Type B pancreatic cell (in vitro differentiated cells): Measurements from ENCODE around the gene BUB1B. TPM values are rescaled to one million over a fixed set of nuclear protein-coding genes. Genes with fewer than 3 reads are reported as not detected.
"Not testable (repeated sequence)": the region's sequence is repeated elsewhere in the genome, so short reads cannot be mapped to it uniquely, and the experiment has no call there.

Source experiments
- DNase-seq: peaks from one replicate; pipeline ENCODE4 v3.0.0; 2021; ENCODE audit warnings: mixed read lengths; ENCODE audit not compliant: unreplicated experiment; ENCODE audit errors: extremely low spot score
- H3K27ac Mint-ChIP-seq: 2 replicates; pipeline ENCODE4 v1.8.0; 2021; ENCODE audit warnings: mild to moderate bottlenecking, mixed read lengths
- H3K27me3 Mint-ChIP-seq: 2 replicates; pipeline ENCODE4 v1.8.0; 2021; ENCODE audit warnings: mixed read lengths
- H3K36me3 Mint-ChIP-seq: 2 replicates; pipeline ENCODE4 v1.8.0; 2021; ENCODE audit warnings: mixed read lengths
- H3K4me1 Mint-ChIP-seq: one replicate; pipeline ENCODE4 v1.8.0; 2021; ENCODE audit warnings: mixed read lengths; ENCODE audit not compliant: unreplicated experiment
- H3K4me3 Mint-ChIP-seq: 2 replicates; pipeline ENCODE4 v1.8.0; 2021; ENCODE audit warnings: mild to moderate bottlenecking, mixed read lengths
- H3K9me3 Mint-ChIP-seq: 2 replicates; pipeline ENCODE4 v1.8.0; 2021; ENCODE audit warnings: mixed read lengths
- total RNA-seq: library from RNA; stranded (reverse); gene quantifications from 2 replicates; pipeline ENCODE4 v1.2.1, GENCODE V29; 2021; ENCODE audit warnings: low replicate concordance
- TF ChIP-seq, protein P1 (sequence below): fragments of 200-600 bp; sonication (generic); conservative IDR thresholded peaks from 2 replicates; pipeline ENCODE4 v1.5.0; 2021; ENCODE audit warnings: antibody characterized with exemption, mild to moderate bottlenecking

BUB1B gene
- total RNA-seq, 1 donor from 2014 or later: 69.5 TPM

DNA sequence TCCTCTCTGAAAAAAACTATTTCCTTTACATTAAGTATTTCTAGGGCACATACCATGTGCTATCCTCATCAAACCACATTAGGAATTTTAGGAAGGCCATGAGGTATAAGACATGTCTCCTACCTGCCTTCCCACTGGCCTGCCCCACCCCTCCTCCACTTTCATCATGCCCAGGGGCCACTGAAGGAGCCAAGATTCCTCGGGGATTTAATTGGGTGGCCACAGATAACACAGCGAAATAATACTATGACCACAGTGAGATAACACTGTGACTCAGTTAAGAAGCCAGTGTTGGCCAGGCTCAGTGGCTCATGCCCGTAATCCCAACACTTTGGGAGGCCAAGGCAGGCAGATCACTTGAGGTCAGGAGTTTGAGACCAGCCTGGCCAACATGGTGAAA lies 42.4 kb upstream of the BUB1B start:
- no peak overlapping the region for H3K27ac Mint-ChIP-seq
- no peaks in the 10 kb centered on the region for H3K36me3 Mint-ChIP-seq
- DNase-seq: no peak
- no peaks in the 10 kb centered on the region for H3K9me3 Mint-ChIP-seq
- no peaks in the 10 kb centered on the region for H3K27me3 Mint-ChIP-seq
- TF ChIP-seq, protein P1, sequence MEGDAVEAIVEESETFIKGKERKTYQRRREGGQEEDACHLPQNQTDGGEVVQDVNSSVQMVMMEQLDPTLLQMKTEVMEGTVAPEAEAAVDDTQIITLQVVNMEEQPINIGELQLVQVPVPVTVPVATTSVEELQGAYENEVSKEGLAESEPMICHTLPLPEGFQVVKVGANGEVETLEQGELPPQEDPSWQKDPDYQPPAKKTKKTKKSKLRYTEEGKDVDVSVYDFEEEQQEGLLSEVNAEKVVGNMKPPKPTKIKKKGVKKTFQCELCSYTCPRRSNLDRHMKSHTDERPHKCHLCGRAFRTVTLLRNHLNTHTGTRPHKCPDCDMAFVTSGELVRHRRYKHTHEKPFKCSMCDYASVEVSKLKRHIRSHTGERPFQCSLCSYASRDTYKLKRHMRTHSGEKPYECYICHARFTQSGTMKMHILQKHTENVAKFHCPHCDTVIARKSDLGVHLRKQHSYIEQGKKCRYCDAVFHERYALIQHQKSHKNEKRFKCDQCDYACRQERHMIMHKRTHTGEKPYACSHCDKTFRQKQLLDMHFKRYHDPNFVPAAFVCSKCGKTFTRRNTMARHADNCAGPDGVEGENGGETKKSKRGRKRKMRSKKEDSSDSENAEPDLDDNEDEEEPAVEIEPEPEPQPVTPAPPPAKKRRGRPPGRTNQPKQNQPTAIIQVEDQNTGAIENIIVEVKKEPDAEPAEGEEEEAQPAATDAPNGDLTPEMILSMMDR: no peak
- H3K4me3 Mint-ChIP-seq: no peak overlapping the region
- peaks cover 15% of the 10 kb centered on the region for H3K4me1 Mint-ChIP-seq

DNA sequence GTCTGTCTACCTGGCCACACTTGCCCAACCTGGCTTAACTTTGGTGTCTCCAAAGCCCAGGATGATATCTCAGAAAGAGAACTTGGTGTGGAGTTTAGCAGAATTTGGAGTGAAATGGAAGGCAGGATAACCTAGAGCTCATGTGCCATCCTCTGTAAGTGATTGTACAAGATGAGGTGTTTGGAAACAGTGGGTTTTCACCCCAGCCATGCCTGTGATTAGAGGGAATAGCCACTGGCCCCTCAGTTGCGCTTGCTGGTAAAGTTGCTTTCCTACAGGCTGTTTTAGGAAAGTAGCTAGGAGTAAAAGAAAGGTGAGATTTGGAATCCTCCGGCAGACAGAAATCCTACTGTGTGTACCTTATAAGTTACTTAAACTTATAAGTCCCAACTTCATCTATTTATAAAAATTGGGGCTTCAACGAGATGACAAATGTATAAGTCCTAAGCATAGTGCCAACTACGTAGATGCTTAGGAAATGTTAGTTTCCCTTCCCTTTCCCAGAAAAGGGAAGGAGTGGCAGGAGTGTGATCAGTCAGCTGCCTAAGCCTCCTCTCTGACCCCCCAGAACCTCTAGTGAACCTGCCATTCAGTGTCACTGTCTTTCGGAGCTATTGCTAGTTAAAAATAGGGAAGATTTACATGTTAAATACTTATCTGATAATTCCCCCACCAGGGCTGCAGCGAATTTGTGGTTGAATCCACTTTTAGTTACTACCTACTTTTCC lies 38.8 kb upstream of the BUB1B start:
- no peak for DNase-seq
- TF ChIP-seq, protein P1: no peak
- H3K27me3 Mint-ChIP-seq: no peaks in the 10 kb centered on the region
- H3K9me3 Mint-ChIP-seq: no peaks in the 10 kb centered on the region
- H3K36me3 Mint-ChIP-seq: no peaks in the 10 kb centered on the region
- H3K4me1 Mint-ChIP-seq: peaks cover 7% of the 10 kb centered on the region
- H3K27ac Mint-ChIP-seq: no peak overlapping the region
- no peak overlapping the region for H3K4me3 Mint-ChIP-seq

DNA sequence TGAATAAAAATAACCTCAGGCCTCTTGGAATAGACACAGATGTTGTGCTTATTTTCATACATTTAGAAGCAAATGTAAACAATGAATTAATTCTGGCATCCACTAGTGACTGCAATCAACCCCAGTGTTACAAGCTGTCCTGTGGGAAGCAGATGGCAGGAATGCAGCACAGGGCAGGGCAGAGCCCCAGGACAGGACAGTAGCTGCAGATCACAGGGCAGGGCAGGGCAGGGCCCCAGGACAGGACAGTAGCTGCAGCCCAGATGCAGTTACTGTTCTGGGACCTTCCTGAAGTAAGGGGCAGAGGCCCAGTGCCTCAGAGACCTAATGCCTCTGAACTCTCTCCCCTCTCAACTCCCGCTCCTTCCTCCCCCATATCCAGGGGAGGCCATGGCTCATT lies 37.9 kb upstream of the BUB1B start:
- not testable (repeated sequence) for H3K9me3 Mint-ChIP-seq, H3K4me3 Mint-ChIP-seq, H3K27me3 Mint-ChIP-seq, H3K36me3 Mint-ChIP-seq, H3K27ac Mint-ChIP-seq, DNase-seq, H3K4me1 Mint-ChIP-seq

DNA sequence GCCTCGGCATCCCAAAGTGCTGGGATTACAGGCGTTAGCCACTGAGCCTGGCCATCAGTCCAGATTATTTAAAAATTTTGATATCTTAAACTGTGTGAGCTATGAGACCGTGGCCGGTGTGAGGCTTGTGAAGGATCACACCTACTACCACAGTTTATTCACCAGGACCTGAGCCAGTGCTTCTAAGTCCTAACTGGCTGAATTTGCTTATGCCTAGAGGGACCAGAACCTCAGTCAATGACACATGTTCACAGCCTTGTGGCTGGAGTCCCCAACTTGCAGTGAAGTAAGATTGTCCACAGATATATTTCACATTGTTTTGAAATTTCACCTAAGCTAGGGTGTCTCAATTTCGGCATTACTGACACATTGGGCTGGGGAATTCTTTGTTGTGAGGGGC lies 37.0 kb upstream of the BUB1B start:
- H3K9me3 Mint-ChIP-seq, H3K27ac Mint-ChIP-seq, H3K27me3 Mint-ChIP-seq, H3K36me3 Mint-ChIP-seq, DNase-seq, H3K4me3 Mint-ChIP-seq, H3K4me1 Mint-ChIP-seq: not testable (repeated sequence)

DNA sequence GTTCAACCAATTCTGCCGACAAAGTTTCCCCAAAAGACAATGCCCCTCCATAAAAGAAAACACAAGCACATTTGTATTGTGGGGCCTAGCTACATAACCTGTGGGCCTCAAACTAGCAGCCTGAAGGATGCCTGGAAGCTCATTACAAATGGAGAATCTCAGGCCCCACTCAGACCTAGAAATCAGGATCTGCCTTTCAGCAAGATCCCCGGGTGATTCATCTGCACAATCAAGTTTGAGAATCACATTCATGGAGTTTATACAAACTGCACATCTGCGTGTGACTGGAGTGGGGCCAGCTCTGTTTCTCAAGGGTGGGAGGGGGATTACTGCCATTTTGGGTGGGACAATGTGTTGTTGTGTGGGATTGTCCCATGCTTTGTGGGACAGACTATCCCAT lies 36.5 kb upstream of the BUB1B start:
- not testable (repeated sequence) for H3K4me3 Mint-ChIP-seq, H3K36me3 Mint-ChIP-seq

DNA sequence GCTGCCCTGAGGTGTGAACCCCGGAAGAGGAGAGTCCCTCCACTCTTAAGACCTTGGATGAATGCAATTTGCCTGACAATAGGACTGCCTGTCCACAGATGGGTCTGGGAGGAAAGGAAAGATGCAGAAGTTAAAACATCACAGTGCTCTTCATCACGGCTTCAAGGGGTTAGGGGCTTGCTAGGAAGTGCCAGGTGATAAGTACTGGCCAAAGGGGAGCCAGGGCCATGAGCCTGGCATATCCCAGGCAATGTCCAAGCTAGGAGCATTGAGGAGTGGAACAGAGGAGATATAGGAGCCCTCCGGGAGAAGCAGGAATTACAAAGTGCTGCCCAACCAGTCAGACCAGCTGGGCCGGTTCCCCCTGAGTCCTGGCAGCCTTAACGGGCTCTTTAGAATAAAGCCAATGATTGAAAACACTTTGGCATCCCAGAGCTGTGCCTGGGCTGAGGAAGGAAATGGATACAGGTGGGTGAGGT lies 36.0 kb upstream of the BUB1B start:
- Mint-ChIP-seq H3K4me3 (peak overlapping the region; percentile 64), H3K27ac (peak overlapping the region; percentile 69)
- not testable (repeated sequence) for DNase-seq, H3K27me3 Mint-ChIP-seq, H3K4me1 Mint-ChIP-seq, H3K36me3 Mint-ChIP-seq, H3K9me3 Mint-ChIP-seq

More for the DNA sequence above, 36.5 kb upstream of the BUB1B start:
- H3K27ac Mint-ChIP-seq, H3K9me3 Mint-ChIP-seq, H3K4me1 Mint-ChIP-seq, DNase-seq, H3K27me3 Mint-ChIP-seq: not testable (repeated sequence)

DNA sequence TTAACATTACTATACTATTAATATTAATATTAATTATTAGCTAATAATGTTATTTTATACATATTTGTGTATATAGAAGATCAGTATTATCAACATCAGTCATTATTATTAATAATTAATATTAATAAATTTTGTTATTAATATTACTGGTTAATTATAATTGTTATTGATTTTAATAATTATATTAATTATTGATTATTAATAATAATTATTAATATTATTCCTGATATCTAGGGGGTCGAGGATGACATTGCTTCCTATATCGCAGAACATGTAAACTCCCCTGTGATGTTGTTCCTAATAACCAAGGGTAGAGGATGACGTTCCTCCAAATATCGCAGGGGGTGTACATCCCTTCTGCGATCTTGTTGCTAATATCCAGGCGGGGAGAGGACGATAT lies 34.9 kb upstream of the BUB1B start:
- H3K27ac Mint-ChIP-seq: no peak overlapping the region
- peaks cover 6% of the 10 kb centered on the region for H3K4me1 Mint-ChIP-seq
- no peaks in the 10 kb centered on the region for H3K36me3 Mint-ChIP-seq
- TF ChIP-seq, protein P1: no peak
- DNase-seq: no peak
- H3K4me3 Mint-ChIP-seq: no peak overlapping the region
- H3K9me3 Mint-ChIP-seq: no peaks in the 10 kb centered on the region
- H3K27me3 Mint-ChIP-seq: no peaks in the 10 kb centered on the region
